K562 (cell line): Measurements from ENCODE around the gene ARMH4. TPM values are rescaled to one million over a fixed set of nuclear protein-coding genes. Genes with fewer than 3 reads are reported as not detected.

ENCODE experiments used
- E2F3 ChIP-seq: fragments of 250-450 bp; sonication (Bioruptor Pico); IDR thresholded peaks from 2 replicates; pipeline ENCODE4 v1.4.0; 2020; ENCODE audit warnings: mild to moderate bottlenecking
- EP300 ChIP-seq: IDR thresholded peaks from 2 replicates; pipeline ENCODE4 v1.6.1; 2012; ENCODE audit warnings: low read length, improper control_type of control experiment
- FIP1L1 ChIP-seq: fragments of 200-400 bp; formaldehyde crosslinking; IDR thresholded peaks from 2 replicates; pipeline ENCODE4 v1.6.1; 2018; ENCODE audit warnings: mild to moderate bottlenecking, low read depth, low read length; ENCODE audit not compliant: poor library complexity, severe bottlenecking
- FOXA3 ChIP-seq, 2 experiments: fragments of 450-650 bp in 1 of 2; sonication (generic) in 1 of 2; formaldehyde crosslinking; IDR thresholded peaks in 1 of 2; conservative IDR thresholded peaks in 1 of 2; 2 replicates each; pipeline versions ENCODE4 v1.4.0 to v1.8.0; 2020 to 2022; ENCODE audit warnings: mild to moderate bottlenecking in 2 of 2, missing genetic modification reagents in 1 of 2
- FUS ChIP-seq: fragments of 200-400 bp; formaldehyde crosslinking; optimal IDR thresholded peaks from 2 replicates; pipeline ENCODE3; 2017; ENCODE audit warnings: low read depth, low read length
- HNRNPUL1 ChIP-seq: fragments of 200-400 bp; formaldehyde crosslinking; IDR thresholded peaks from 2 replicates; pipeline ENCODE4 v1.6.1; 2017; ENCODE audit warnings: low read length
- JUN ChIP-seq, 2 experiments: sonication (generic) in 1 of 2; formaldehyde crosslinking in 1 of 2; IDR thresholded peaks; 2 replicates each; pipeline versions ENCODE4 v1.6.1 to v1.8.0; 2012 to 2022; ENCODE audit warnings: borderline replicate concordance in 2 of 2, mild to moderate bottlenecking in 2 of 2, improper control_type of control experiment in 1 of 2, low read depth in 1 of 2, low read length in 1 of 2, missing genetic modification reagents in 1 of 2
- L3MBTL2 ChIP-seq: fragments of 450-650 bp; IDR thresholded peaks from 2 replicates; pipeline ENCODE4 v1.6.1; 2016; ENCODE audit warnings: mild to moderate bottlenecking, moderate library complexity
- MTA2 ChIP-seq: fragments of 450-650 bp; IDR thresholded peaks from 2 replicates; pipeline ENCODE4 v1.6.1; 2016; ENCODE audit warnings: low read depth
- NELFE ChIP-seq: IDR thresholded peaks from 2 replicates; pipeline ENCODE4 v1.6.1; 2011; ENCODE audit warnings: mild to moderate bottlenecking; ENCODE audit not compliant: insufficient read depth, insufficient read length
- RBM25 ChIP-seq: fragments of 200-400 bp; formaldehyde crosslinking; IDR thresholded peaks from 2 replicates; pipeline ENCODE4 v1.6.1; 2018; ENCODE audit warnings: low read length, low read depth, moderate library complexity; ENCODE audit not compliant: severe bottlenecking
- ZBTB40 ChIP-seq, 2 experiments: fragments of 450-650 bp in 1 of 2; sonication (generic) in 1 of 2; formaldehyde crosslinking in 1 of 2; IDR thresholded peaks; 2 replicates each; pipeline versions ENCODE4 v1.7.1 to v1.9.0; 2016 to 2022; ENCODE audit warnings: inconsistent platforms in 1 of 2, mild to moderate bottlenecking in 1 of 2, missing genetic modification reagents in 1 of 2
- ZNF507 ChIP-seq: conservative IDR thresholded peaks from 2 replicates; pipeline ENCODE4 v1.6.1; 2017; ENCODE audit warnings: missing genetic modification characterization, missing compliant biosample characterization
- ZNF668 ChIP-seq: fragments of 250-450 bp; sonication (Bioruptor Pico); IDR thresholded peaks from 2 replicates; pipeline ENCODE4 v1.8.0; 2022; ENCODE audit warnings: mild to moderate bottlenecking, inconsistent platforms
- polyA plus RNA-seq, 8 experiments: library from polyadenylated mRNA; depleted of rRNA in 4 of 8; stranded (reverse) in 5 of 8; unstranded in 3 of 8; fragments of >200 nt; fragmentation: Nextera tagmentation in 2 of 8; fragmentation: Illumina TruSeq in 1 of 8; extraction: Ambion mirVana in 2 of 8; extraction: Trizol in 1 of 8; gene quantifications; 2 replicates each; pipeline versions ENCODE4 v1.2.1 to v1.2.3, GENCODE V29; 2011 to 2014; ENCODE audit warnings: inconsistent platforms in 1 of 8, missing spikeins in 1 of 8
- total RNA-seq, 7 experiments: library from RNA; depleted of rRNA in 6 of 7; stranded (reverse); fragments of >200 nt in 6 of 7; fragmentation: Illumina TruSeq in 2 of 7; extraction: Trizol in 2 of 7; gene quantifications; 2 replicates each; pipeline versions ENCODE4 v1.2.1 to v1.2.3, GENCODE V29; 2011 to 2021; ENCODE audit warnings: low replicate concordance in 1 of 7
- TF ChIP-seq, protein P1 (sequence below): fragments of 450-650 bp; formaldehyde crosslinking; IDR thresholded peaks from 2 replicates; pipeline ENCODE4 v1.4.0; 2020; ENCODE audit warnings: mild to moderate bottlenecking, mixed read lengths
- TF ChIP-seq, protein P2 (sequence below): sonication (generic); formaldehyde crosslinking; IDR thresholded peaks from 2 replicates; pipeline ENCODE4 v1.5.0; 2020; ENCODE audit warnings: missing genetic modification reagents

Gene ARMH4
- total and polyA plus RNA-seq, 9 of the 15 experiments (the other 6 are each of a cell fraction or from before 2014, with no cell fraction given), result 0.06 to 0.98 (median 0.07) TPM; not detected in 2

DNA sequence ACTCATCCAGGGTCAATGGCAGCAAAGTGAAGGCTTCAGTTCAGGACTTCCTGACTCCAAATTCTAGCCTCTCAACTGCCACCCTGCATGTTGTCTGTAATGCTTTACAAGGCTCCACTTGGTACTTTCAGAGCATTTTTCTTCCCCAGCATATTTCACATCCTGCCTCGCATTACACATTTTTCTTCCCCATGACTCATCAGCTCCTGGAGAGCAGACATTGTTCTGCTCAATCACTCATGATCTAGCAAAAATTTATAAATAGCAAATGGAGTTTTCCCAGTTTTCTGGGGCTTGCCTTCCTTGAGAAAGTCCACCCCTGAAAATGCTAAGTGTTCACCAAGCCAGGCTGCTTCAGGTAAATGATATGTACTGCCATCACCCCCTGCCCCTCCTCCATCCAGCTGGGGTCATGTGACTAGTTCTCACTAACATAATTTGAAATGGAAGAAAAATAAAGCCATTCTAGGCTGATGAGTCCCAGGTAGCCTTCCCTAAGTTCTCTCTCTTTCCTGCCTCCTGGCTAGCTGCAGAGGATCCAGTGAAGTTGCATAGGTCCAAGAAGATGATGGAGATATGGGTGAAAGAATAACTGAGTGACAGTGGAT lies 69.4 kb downstream of the ARMH4 start (continued):
- TF ChIP-seq, protein P1, sequence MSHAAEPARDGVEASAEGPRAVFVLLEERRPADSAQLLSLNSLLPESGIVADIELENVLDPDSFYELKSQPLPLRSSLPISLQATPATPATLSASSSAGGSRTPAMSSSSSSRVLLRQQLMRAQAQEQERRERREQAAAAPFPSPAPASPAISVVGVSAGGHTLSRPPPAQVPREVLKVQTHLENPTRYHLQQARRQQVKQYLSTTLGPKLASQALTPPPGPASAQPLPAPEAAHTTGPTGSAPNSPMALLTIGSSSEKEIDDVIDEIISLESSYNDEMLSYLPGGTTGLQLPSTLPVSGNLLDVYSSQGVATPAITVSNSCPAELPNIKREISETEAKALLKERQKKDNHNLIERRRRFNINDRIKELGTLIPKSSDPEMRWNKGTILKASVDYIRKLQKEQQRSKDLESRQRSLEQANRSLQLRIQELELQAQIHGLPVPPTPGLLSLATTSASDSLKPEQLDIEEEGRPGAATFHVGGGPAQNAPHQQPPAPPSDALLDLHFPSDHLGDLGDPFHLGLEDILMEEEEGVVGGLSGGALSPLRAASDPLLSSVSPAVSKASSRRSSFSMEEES, result peak; percentile 54
- TF ChIP-seq NELFE, result no peak
- TF ChIP-seq L3MBTL2, result no peak
- no peak for TF ChIP-seq HNRNPUL1
- TF ChIP-seq ZNF668 (CRISPR knock-in tag), result no peak
- no peak for TF ChIP-seq FOXA3 (CRISPR knock-in tag; conservative IDR thresholded peaks at IDR 0.05 in 1 of 2, IDR thresholded peaks at IDR 0.05 in 1 of 2)
- no peak for TF ChIP-seq FIP1L1
- TF ChIP-seq, protein P2, sequence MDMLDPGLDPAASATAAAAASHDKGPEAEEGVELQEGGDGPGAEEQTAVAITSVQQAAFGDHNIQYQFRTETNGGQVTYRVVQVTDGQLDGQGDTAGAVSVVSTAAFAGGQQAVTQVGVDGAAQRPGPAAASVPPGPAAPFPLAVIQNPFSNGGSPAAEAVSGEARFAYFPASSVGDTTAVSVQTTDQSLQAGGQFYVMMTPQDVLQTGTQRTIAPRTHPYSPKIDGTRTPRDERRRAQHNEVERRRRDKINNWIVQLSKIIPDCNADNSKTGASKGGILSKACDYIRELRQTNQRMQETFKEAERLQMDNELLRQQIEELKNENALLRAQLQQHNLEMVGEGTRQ (CRISPR knock-in tag), result no peak
- no peak for TF ChIP-seq FUS
- TF ChIP-seq RBM25, result no peak
- no peak for TF ChIP-seq ZBTB40 (IDR thresholded peaks at IDR 0.05)
- no peak for TF ChIP-seq ZBTB40 (CRISPR knock-in tag; IDR thresholded peaks at IDR 0.05)
- TF ChIP-seq JUN (IDR thresholded peaks at IDR 0.05; ENCODE audit: borderline replicate concordance, low read depth, low read length), result 0 out of 2 replicates have a peak, but pooled peaks have one; percentile 21
- TF ChIP-seq JUN (CRISPR knock-in tag; IDR thresholded peaks at IDR 0.05; ENCODE audit: borderline replicate concordance), result no peak
- no peak for TF ChIP-seq ZNF507
- TF ChIP-seq MTA2, result no peak
- TF ChIP-seq E2F3 (CRISPR knock-in tag), result no peak
- no peak for TF ChIP-seq EP300
